HEK293 (cell line): ENCODE results near the gene CBX8.

Experiments used
- CTCF ChIP-seq: fragments of 450-650 bp; formaldehyde crosslinking; IDR thresholded peaks from 2 replicates; pipeline ENCODE4 v1.5.1; 2016; ENCODE audit warnings: missing biosample characterization, missing genetic modification characterization
- HOXC10 ChIP-seq: sonication (generic); formaldehyde crosslinking; IDR thresholded peaks from 2 replicates; pipeline ENCODE4 v1.8.1; 2023; ENCODE audit warnings: mild to moderate bottlenecking, missing genetic modification reagents
- KLF10 ChIP-seq: fragments of 450-650 bp; IDR thresholded peaks from 2 replicates; pipeline ENCODE4 v1.5.1; 2018; ENCODE audit warnings: missing biosample characterization, mild to moderate bottlenecking, missing genetic modification characterization
- PRDM6 ChIP-seq: fragments of 450-650 bp; formaldehyde crosslinking; IDR thresholded peaks from 2 replicates; pipeline ENCODE4 v1.5.1; 2017; ENCODE audit warnings: missing biosample characterization, missing genetic modification characterization
- TCF7L2 ChIP-seq: IDR thresholded peaks from 2 replicates; pipeline ENCODE4 v1.6.1; 2011; ENCODE audit warnings: low read depth, mild to moderate bottlenecking, inconsistent platforms, low read length, moderate library complexity, borderline replicate concordance
- ZNF580 ChIP-seq: fragments of 450-650 bp; formaldehyde crosslinking; IDR thresholded peaks from 2 replicates; pipeline ENCODE4 v1.5.1; 2016; ENCODE audit warnings: missing biosample characterization, missing genetic modification characterization
- ZNF704 ChIP-seq: fragments of 450-650 bp; formaldehyde crosslinking; IDR thresholded peaks from 2 replicates; pipeline ENCODE4 v1.5.1; 2016; ENCODE audit warnings: missing biosample characterization, missing genetic modification characterization

- TF ChIP-seq TCF7L2 (no peak), ZNF580 (no peak), CTCF (tag by site-specific recombination) (no peak), PRDM6 (tag by site-specific recombination) (no peak), KLF10 (tag by site-specific recombination) (no peak), ZNF704 (tag by site-specific recombination) (no peak), HOXC10 (no peak)
Measured at GRCh38 chr17:79829457-79829856, 32.6 kb upstream of the CBX8 start.
